Fibroblast of mammary gland (primary cell): ENCODE results near the gene MYOG.
A peak's percentile ranks its signal among the peaks of the same experiment; 100 is the strongest.

Source experiments
- DNase-seq: peaks from one replicate; pipeline ENCODE4 v3.0.0-alpha.2; 2010; ENCODE audit warnings: low read depth
- H3K4me3 ChIP-seq: 2 replicates; pipeline ENCODE4 v1.5.1; 2011; ENCODE audit warnings: low read depth, mild to moderate bottlenecking, low read length, moderate library complexity; ENCODE audit not compliant: control insufficient read depth
- CTCF ChIP-seq: conservative IDR thresholded peaks from 2 replicates; pipeline ENCODE4 v1.5.1; 2011; ENCODE audit warnings: low read depth, low read length, inconsistent platforms; ENCODE audit not compliant: control insufficient read depth, insufficient read depth

MYOG gene

GRCh38 chr1:203077367-203077766 is 8.4 kb downstream of the MYOG start:
- no peak for DNase-seq
- no peak overlapping the region for H3K4me3 ChIP-seq
- TF ChIP-seq CTCF = no peak

- no peak for TF ChIP-seq CTCF
- DNase-seq = no peak
- H3K4me3 ChIP-seq = no peak overlapping the region
These were observed 9.7 kb downstream of the MYOG start for GRCh38 chr1:203076031-203076511.

GRCh38 chr1:203075236-203076030 is 10.4 kb downstream of the MYOG start:
- H3K4me3 ChIP-seq = no peak overlapping the region
- TF ChIP-seq CTCF = no peak
- DNase-seq = no peak

DNA sequence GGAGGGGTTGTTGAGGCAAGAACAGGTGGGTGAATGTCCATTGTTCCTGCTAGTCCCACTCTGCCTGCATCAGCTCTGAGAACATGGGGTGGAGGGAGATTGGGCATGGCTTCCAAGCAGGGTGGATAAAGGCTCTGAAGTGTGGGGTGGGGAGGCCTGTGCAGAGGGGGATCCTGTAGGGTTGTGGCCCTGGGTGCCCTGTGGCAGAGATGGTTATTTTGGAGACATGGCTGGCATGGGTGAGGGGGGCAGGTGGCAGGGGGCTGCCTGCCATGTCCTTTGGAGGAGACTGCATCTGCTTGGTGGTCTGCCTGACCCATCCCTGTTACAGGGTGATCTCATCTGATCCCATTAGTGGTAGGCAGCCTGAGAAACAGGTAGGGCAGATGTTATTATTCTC is 11.2 kb downstream of the MYOG start:
- DNase-seq = no peak
- no peak overlapping the region for H3K4me3 ChIP-seq
- no peak for TF ChIP-seq CTCF

GRCh38 chr1:203073469-203073868 is 12.3 kb downstream of the MYOG start:
- no peak for DNase-seq
- no peak overlapping the region for H3K4me3 ChIP-seq
- no peak for TF ChIP-seq CTCF

DNA sequence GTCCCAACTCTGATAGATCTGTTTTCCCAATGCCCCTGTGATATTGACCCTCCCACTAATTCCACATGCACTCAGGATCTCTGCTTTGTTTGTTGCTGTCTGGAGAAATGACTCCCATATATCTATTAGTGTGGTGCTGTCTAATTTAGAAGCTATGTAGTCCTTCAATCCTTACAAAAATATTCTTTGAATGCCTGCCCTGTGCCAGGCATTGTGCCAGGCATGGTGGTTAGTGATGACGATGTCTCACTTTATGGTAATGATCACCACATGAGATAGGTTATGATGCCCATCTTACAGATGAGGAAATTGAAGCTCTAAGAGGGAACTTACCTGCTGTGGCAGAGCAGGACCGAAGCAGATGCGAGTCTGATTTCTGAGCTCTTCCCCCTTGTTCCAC is 12.9 kb downstream of the MYOG start:
- peak; percentile 6 for DNase-seq

More for the DNA sequence above, 12.9 kb downstream of the MYOG start:
- H3K4me3 ChIP-seq = no peak overlapping the region
- TF ChIP-seq CTCF = no peak
